ENCODE data around the gene GPR143. TPM values are rescaled to one million over a fixed set of nuclear protein-coding genes. Genes with fewer than 3 reads are reported as not detected.

Gene GPR143
- total and polyA plus RNA-seq, 2 donors (not counting 3 experiments of a cell fraction or from before 2014, with no cell fraction given), result 9.3 to 17.7 TPM

GRCh38 chrX:9785944-9786797, 20.5 kb upstream of the GPR143 start, which contains the start of gene SHROOM2:
TSS of gene SHROOM2 (plus strand) at chrX:9786429. CDS start at chrX:9786546, 117 bp downstream.
- peak within 1 kb of the TSS; percentile 24 for H2AFZ ChIP-seq (ENCODE audit: low read depth, low read length)
- ChIA-PET POLR2A (interaction anchor here (0.6 kb wide), 1 partner anchor 204 kb away, joined by 4 read pairs; no protein-coding TSS in a partner anchor), CTCF (interaction anchor here (0.8 to 1.1 kb wide), 2 partner anchors 77 to 96 kb away, joined by 3 read pairs; no protein-coding TSS in a partner anchor)
- no peak for DNase-seq (ENCODE audit: low read depth, low spot score)
- FAIRE-seq, result no peak
- dilution Hi-C loops (cut with MboI; ENCODE audit: extremely low pct_ligation_motif_present, low sequenced_read_pairs), result no loop called here
- no peak for TF ChIP-seq POLR2A (IDR thresholded peaks at IDR 0.05; ENCODE audit: low read depth, low read length)
- no peak for TF ChIP-seq MAX (IDR thresholded peaks at IDR 0.05; ENCODE audit: insufficient read depth, insufficient read length)
- TF ChIP-seq GATA2 (IDR thresholded peaks at IDR 0.05; ENCODE audit: insufficient read depth, insufficient read length, low read depth, low read length), result no peak
- no peak for TF ChIP-seq CTCF (IDR thresholded peaks at IDR 0.05; ENCODE audit: extremely low read depth in 1 of 2, insufficient read depth in 1 of 2, low read depth in 1 of 2, low read length in 2 of 2)
- TF ChIP-seq MYC (IDR thresholded peaks at IDR 0.05; ENCODE audit: low read depth, low read length), result no peak
- TF ChIP-seq FOS (IDR thresholded peaks at IDR 0.05; ENCODE audit: borderline replicate concordance, insufficient read depth, low read length), result no peak
- TF ChIP-seq POLR2AphosphoS5 (IDR thresholded peaks at IDR 0.05; ENCODE audit: insufficient read depth, low read depth, low read length), result no peak
- no peak for TF ChIP-seq EZH2 (IDR thresholded peaks at IDR 0.05; ENCODE audit: borderline replicate concordance, low read depth, low read length, severe bottlenecking)
- no peak for TF ChIP-seq JUN (IDR thresholded peaks at IDR 0.05; ENCODE audit: borderline replicate concordance, insufficient read depth, insufficient read length, low read depth)
- H3K27me3 ChIP-seq (ENCODE audit: control insufficient read depth in 2 of 2, insufficient read depth in 2 of 2, low read length in 2 of 2), result no peaks in the 10 kb centered on the region
- peaks cover 9% of the 10 kb centered on the region for H3K4me1 ChIP-seq (ENCODE audit: control insufficient read depth, extremely low read depth, insufficient read depth, low read length)
- H4K20me1 ChIP-seq (replicated peaks; ENCODE audit: control insufficient read depth, extremely low read depth, insufficient read depth, low read length), result no peaks in the 10 kb centered on the region
- H3K4me2 ChIP-seq (ENCODE audit: insufficient read depth, low read length), result peak within 1 kb of the TSS; percentile 93
- no TSS peak for BruUV-seq (replicated peaks)
- H3K27ac ChIP-seq (ENCODE audit: insufficient read depth, low read depth, low read length), result peak within 1 kb of the TSS; percentile 35
- intact Hi-C loops (cut with micrococcal nuclease), result loop anchor here (2.0 to 5.0 kb wide), 3 partner anchors 15 to 86 kb away; no protein-coding TSS in a partner anchor
- H3K9ac ChIP-seq (replicated peaks; ENCODE audit: extremely low read depth, insufficient read depth, low read length), result peak within 1 kb of the TSS; percentile 78
- peaks cover 22% of the 10 kb centered on the region for H3K79me2 ChIP-seq (ENCODE audit: control insufficient read depth, insufficient read depth, low read length)
- peak within 1 kb of the TSS; percentile 18 to 83 (median 73) for H3K4me3 ChIP-seq (replicated peaks in 1 of 3; ENCODE audit: insufficient read depth in 1 of 3, low read depth in 1 of 3, low read length in 3 of 3)
- no peaks in the 10 kb centered on the region for H3K36me3 ChIP-seq (ENCODE audit: control insufficient read depth in 2 of 2, extremely low read depth in 1 of 2, insufficient read depth in 2 of 2, low read length in 2 of 2)
- H3K9me3 ChIP-seq (replicated peaks; ENCODE audit: control insufficient read depth, insufficient read depth, low read length), result no peaks in the 10 kb centered on the region
- H3K9me1 ChIP-seq (replicated peaks; ENCODE audit: control insufficient read depth, extremely low read depth, insufficient read depth, low read length), result no peaks in the 10 kb centered on the region
